GM19025 (cell line): Measurements from ENCODE around the gene AXDND1.
"Not testable (repeated sequence)": the region's sequence is repeated elsewhere in the genome, so short reads cannot be mapped to it uniquely, and the experiment has no call there.

ENCODE experiments used
- ATAC-seq: cut with Tn5 transposase; IDR thresholded peaks from one replicate; pipeline ENCODE4 v1.9.1; 2021; ENCODE audit warnings: mild to moderate bottlenecking, low read depth, moderate library complexity; ENCODE audit not compliant: unreplicated experiment

Gene AXDND1

GRCh38 chr1:179448437-179449149 is 82.8 kb downstream of the AXDND1 start:
- no peak for ATAC-seq

- not testable (repeated sequence) for ATAC-seq
Observed at GRCh38 chr1:179459606-179460206, 93.9 kb downstream of the AXDND1 start.

GRCh38 chr1:179465661-179466060 is 99.9 kb downstream of the AXDND1 start:
- not testable (repeated sequence) for ATAC-seq

GRCh38 chr1:179474713-179475112 is 108.9 kb downstream of the AXDND1 start:
- ATAC-seq, result no peak

GRCh38 chr1:179476484-179476883 is 110.7 kb downstream of the AXDND1 start:
- no peak for ATAC-seq

GRCh38 chr1:179478370-179478769 is 112.6 kb downstream of the AXDND1 start:
- no peak for ATAC-seq

- no peak for ATAC-seq
Observed at GRCh38 chr1:179490611-179491010, 124.8 kb downstream of the AXDND1 start.

- ATAC-seq, result no peak
Observed at GRCh38 chr1:179493323-179493722, 127.6 kb downstream of the AXDND1 start.

GRCh38 chr1:179506199-179506598 is 140.4 kb downstream of the AXDND1 start:
- ATAC-seq, result no peak

GRCh38 chr1:179509384-179509783 is 143.6 kb downstream of the AXDND1 start:
- no peak for ATAC-seq

GRCh38 chr1:179510038-179510437 is 144.3 kb downstream of the AXDND1 start:
- no peak for ATAC-seq

- no peak for ATAC-seq
Observed at GRCh38 chr1:179516976-179517705, 151.4 kb downstream of the AXDND1 start.

GRCh38 chr1:179518544-179518943 is 152.8 kb downstream of the AXDND1 start:
- not testable (repeated sequence) for ATAC-seq

GRCh38 chr1:179529482-179530195 is 163.9 kb downstream of the AXDND1 start:
- ATAC-seq, result no peak

- no peak for ATAC-seq
Observed at GRCh38 chr1:179530352-179530751, 164.6 kb downstream of the AXDND1 start.

GRCh38 chr1:179541774-179542173 is 176.0 kb downstream of the AXDND1 start:
- no peak for ATAC-seq

GRCh38 chr1:179545321-179545720 is 179.6 kb downstream of the AXDND1 start:
- ATAC-seq, result no peak

- no peak for ATAC-seq
Observed at GRCh38 chr1:179547021-179547535, 181.3 kb downstream of the AXDND1 start.

- ATAC-seq, result no peak
Observed at GRCh38 chr1:179548666-179549367, 183.0 kb downstream of the AXDND1 start.

GRCh38 chr1:179549368-179549700 is 183.6 kb downstream of the AXDND1 start:
- ATAC-seq, result no peak
